Measurements from ENCODE around the gene CLCN3.

Gene CLCN3

DNA sequence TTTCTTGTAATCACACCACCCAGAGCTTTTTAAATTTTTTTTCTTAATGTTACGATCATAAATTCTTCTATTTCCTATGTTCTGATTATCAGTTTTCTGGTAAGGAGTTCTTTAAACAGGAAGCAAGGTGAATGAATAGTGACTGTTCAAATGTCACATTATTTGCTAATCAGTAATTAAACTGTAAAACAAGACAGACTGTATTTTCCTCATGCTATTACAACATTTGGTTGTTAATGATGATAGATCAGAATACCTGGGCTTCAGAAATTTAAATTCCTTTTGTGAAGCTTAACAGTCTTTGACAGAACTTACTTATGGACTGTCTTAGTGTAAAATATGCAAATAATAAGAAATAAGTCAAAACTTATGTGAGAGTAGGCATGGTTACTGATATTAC is 41.4 kb downstream of the CLCN3 start:
- peak overlapping the region; percentile 83; the same call in 1 of the 2 replicates for H3K27ac ChIP-seq (ENCODE audit: low read depth, low read length)
- H4K20me1 ChIP-seq (ENCODE audit: low read depth, low read length), result no peaks in the 10 kb centered on the region
- no peak overlapping the region for H3K4me3 ChIP-seq (ENCODE audit: insufficient read depth, low read length, poor library complexity, severe bottlenecking)
- H3K9me2 ChIP-seq (replicated peaks; ENCODE audit: insufficient read depth, low read length), result no peaks in the 10 kb centered on the region
- H3K9me3 ChIP-seq (ENCODE audit: insufficient read depth, low read length), result no peaks in the 10 kb centered on the region
- no peak overlapping the region for H2AFZ ChIP-seq (ENCODE audit: low read depth, low read length, severe bottlenecking)
- H3K79me2 ChIP-seq (ENCODE audit: insufficient read depth, low read length), result peaks cover 65% of the 10 kb centered on the region
- H3K4me2 ChIP-seq (ENCODE audit: low read depth, low read length, poor library complexity, severe bottlenecking), result peak overlapping the region; percentile 91
- TF ChIP-seq EZH2phosphoT487 (conservative IDR thresholded peaks at IDR 0.05; ENCODE audit: low read length), result no peak
- TF ChIP-seq, protein P1, sequence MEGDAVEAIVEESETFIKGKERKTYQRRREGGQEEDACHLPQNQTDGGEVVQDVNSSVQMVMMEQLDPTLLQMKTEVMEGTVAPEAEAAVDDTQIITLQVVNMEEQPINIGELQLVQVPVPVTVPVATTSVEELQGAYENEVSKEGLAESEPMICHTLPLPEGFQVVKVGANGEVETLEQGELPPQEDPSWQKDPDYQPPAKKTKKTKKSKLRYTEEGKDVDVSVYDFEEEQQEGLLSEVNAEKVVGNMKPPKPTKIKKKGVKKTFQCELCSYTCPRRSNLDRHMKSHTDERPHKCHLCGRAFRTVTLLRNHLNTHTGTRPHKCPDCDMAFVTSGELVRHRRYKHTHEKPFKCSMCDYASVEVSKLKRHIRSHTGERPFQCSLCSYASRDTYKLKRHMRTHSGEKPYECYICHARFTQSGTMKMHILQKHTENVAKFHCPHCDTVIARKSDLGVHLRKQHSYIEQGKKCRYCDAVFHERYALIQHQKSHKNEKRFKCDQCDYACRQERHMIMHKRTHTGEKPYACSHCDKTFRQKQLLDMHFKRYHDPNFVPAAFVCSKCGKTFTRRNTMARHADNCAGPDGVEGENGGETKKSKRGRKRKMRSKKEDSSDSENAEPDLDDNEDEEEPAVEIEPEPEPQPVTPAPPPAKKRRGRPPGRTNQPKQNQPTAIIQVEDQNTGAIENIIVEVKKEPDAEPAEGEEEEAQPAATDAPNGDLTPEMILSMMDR (IDR thresholded peaks at IDR 0.05; ENCODE audit: insufficient read depth, low read length, poor library complexity, severe bottlenecking), result no peak
- H3K36me3 ChIP-seq (ENCODE audit: low read length), result no peaks in the 10 kb centered on the region; the same call in 1 of the 2 replicates
- peaks cover 24% of the 10 kb centered on the region for H3F3A ChIP-seq (ENCODE audit: insufficient read depth)
- no peaks in the 10 kb centered on the region for H3K27me3 ChIP-seq (ENCODE audit: low read length)
- H3K9ac ChIP-seq (ENCODE audit: low read length), result no peak overlapping the region

DNA sequence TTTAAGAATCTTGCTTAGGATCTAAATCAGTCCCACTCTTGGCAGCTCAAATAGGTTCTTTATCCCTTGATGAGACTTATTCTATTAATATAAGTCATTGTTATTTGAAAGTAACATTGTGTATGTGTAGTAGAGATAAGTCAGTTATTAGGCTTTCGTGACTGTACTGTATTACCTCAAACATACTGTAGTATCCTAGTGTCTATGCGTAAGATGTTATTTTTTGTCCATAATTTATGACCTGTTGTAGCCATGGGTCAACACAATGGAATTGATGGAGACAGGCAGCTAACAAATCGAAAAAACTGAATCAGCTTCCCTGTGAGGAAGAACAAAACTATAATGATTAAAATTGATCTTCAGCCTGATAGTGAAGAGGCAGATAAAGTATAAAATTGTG is 41.8 kb downstream of the CLCN3 start:
- no peak overlapping the region for H3K4me2 ChIP-seq (ENCODE audit: low read depth, low read length, poor library complexity, severe bottlenecking)
- H3K36me3 ChIP-seq (ENCODE audit: low read length), result peaks cover 4% of the 10 kb centered on the region; the same call in 1 of the 2 replicates
- peaks cover 70% of the 10 kb centered on the region for H3K79me2 ChIP-seq (ENCODE audit: insufficient read depth, low read length)
- no peak overlapping the region for H3K27ac ChIP-seq (ENCODE audit: low read depth, low read length)
- no peaks in the 10 kb centered on the region for H3K9me2 ChIP-seq (replicated peaks; ENCODE audit: insufficient read depth, low read length)
- H3K9ac ChIP-seq (ENCODE audit: low read length), result no peak overlapping the region
- H3K27me3 ChIP-seq (ENCODE audit: low read length), result no peaks in the 10 kb centered on the region
- no peak overlapping the region for H2AFZ ChIP-seq (ENCODE audit: low read depth, low read length, severe bottlenecking)
- H3F3A ChIP-seq (ENCODE audit: insufficient read depth), result peaks cover 24% of the 10 kb centered on the region
- H3K4me3 ChIP-seq (ENCODE audit: insufficient read depth, low read length, poor library complexity, severe bottlenecking), result no peak overlapping the region
- H4K20me1 ChIP-seq (ENCODE audit: low read depth, low read length), result no peaks in the 10 kb centered on the region
- TF ChIP-seq EZH2phosphoT487 (conservative IDR thresholded peaks at IDR 0.05; ENCODE audit: low read length), result no peak
- TF ChIP-seq, protein P1 (IDR thresholded peaks at IDR 0.05; ENCODE audit: insufficient read depth, low read length, poor library complexity, severe bottlenecking), result no peak
- no peaks in the 10 kb centered on the region for H3K9me3 ChIP-seq (ENCODE audit: insufficient read depth, low read length)

DNA sequence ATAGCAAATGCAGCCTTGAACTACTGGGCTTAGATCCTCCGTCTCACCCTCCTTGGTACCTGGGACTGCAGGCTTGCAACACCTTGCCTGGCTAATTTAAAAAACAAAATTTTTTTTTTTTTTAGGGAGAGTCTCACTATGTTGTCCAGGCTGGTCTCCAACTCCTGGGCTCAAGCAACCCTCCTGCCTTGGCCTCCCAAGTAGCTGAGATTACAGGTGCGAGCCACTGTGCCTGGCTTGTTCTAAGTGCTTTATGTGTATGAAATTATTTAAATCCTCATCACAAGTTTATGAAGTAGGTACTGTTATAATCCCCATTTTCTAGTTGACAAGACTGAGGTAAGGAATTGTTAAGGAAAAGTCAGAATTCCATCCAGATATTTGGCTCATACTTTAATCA is 43.0 kb downstream of the CLCN3 start:
- Histone ChIP-seq H2AFZ (ENCODE audit: low read depth, low read length, severe bottlenecking) (no peak overlapping the region), H3K4me3 (ENCODE audit: insufficient read depth, low read length, poor library complexity, severe bottlenecking) (no peak overlapping the region), H3K79me2 (ENCODE audit: insufficient read depth, low read length) (peaks cover 74% of the 10 kb centered on the region), H4K20me1 (ENCODE audit: low read depth, low read length) (no peaks in the 10 kb centered on the region), H3K9me3 (ENCODE audit: insufficient read depth, low read length) (no peaks in the 10 kb centered on the region), H3K27ac (ENCODE audit: low read depth, low read length) (no peak overlapping the region), H3K9me2 (replicated peaks; ENCODE audit: insufficient read depth, low read length) (no peaks in the 10 kb centered on the region), H3K36me3 (ENCODE audit: low read length) (peaks cover 6% of the 10 kb centered on the region; the same call in 1 of the 2 replicates), H3K9ac (ENCODE audit: low read length) (no peak overlapping the region), H3F3A (ENCODE audit: insufficient read depth) (peaks cover 24% of the 10 kb centered on the region), H3K4me2 (ENCODE audit: low read depth, low read length, poor library complexity, severe bottlenecking) (no peak overlapping the region), H3K27me3 (ENCODE audit: low read length) (no peaks in the 10 kb centered on the region)
- TF ChIP-seq EZH2phosphoT487 (conservative IDR thresholded peaks at IDR 0.05; ENCODE audit: low read length), result no peak
- TF ChIP-seq, protein P1 (IDR thresholded peaks at IDR 0.05; ENCODE audit: insufficient read depth, low read length, poor library complexity, severe bottlenecking), result no peak
